ENCODE measurements around the gene TMTC4.

DNA sequence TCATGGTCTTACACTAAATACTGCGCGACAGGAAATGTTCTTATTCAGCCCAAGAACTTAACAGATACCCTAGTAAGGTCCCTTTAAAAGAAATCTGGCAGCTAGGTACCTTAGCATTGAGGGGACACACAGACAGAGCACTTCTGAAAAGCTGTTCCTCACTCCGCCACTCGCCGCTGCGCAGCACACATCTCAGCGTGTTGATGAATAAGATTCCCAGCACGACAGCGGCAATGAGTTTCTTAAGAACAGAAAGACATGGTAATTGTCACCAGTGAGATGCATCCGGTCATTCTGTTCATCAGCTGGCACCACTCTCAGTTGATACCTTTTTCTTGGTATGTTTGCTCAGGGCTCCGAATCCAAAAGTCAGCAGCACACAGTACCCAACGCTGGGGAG lies 39.9 kb downstream of the TMTC4 start:
- TF ChIP-seq OSR1 (CRISPR knock-in tag; IDR thresholded peaks at IDR 0.05) (no peak), ZNF70 (CRISPR knock-in tag; IDR thresholded peaks at IDR 0.05) (no peak), ZFP3 (CRISPR knock-in tag; IDR thresholded peaks at IDR 0.05) (no peak), CSDC2 (CRISPR knock-in tag; IDR thresholded peaks at IDR 0.05) (no peak), ESRRG (CRISPR knock-in tag; IDR thresholded peaks at IDR 0.05) (no peak), ZNF565 (CRISPR knock-in tag; conservative IDR thresholded peaks at IDR 0.05; ENCODE audit: low read depth) (no peak), ARNTL (CRISPR knock-in tag; IDR thresholded peaks at IDR 0.05; ENCODE audit: borderline replicate concordance, low read depth) (no peak)
- TF ChIP-seq, protein P1, sequence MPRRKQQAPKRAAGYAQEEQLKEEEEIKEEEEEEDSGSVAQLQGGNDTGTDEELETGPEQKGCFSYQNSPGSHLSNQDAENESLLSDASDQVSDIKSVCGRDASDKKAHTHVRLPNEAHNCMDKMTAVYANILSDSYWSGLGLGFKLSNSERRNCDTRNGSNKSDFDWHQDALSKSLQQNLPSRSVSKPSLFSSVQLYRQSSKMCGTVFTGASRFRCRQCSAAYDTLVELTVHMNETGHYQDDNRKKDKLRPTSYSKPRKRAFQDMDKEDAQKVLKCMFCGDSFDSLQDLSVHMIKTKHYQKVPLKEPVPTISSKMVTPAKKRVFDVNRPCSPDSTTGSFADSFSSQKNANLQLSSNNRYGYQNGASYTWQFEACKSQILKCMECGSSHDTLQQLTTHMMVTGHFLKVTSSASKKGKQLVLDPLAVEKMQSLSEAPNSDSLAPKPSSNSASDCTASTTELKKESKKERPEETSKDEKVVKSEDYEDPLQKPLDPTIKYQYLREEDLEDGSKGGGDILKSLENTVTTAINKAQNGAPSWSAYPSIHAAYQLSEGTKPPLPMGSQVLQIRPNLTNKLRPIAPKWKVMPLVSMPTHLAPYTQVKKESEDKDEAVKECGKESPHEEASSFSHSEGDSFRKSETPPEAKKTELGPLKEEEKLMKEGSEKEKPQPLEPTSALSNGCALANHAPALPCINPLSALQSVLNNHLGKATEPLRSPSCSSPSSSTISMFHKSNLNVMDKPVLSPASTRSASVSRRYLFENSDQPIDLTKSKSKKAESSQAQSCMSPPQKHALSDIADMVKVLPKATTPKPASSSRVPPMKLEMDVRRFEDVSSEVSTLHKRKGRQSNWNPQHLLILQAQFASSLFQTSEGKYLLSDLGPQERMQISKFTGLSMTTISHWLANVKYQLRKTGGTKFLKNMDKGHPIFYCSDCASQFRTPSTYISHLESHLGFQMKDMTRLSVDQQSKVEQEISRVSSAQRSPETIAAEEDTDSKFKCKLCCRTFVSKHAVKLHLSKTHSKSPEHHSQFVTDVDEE (CRISPR knock-in tag; IDR thresholded peaks at IDR 0.05) = no peak
- TF ChIP-seq, protein P2, sequence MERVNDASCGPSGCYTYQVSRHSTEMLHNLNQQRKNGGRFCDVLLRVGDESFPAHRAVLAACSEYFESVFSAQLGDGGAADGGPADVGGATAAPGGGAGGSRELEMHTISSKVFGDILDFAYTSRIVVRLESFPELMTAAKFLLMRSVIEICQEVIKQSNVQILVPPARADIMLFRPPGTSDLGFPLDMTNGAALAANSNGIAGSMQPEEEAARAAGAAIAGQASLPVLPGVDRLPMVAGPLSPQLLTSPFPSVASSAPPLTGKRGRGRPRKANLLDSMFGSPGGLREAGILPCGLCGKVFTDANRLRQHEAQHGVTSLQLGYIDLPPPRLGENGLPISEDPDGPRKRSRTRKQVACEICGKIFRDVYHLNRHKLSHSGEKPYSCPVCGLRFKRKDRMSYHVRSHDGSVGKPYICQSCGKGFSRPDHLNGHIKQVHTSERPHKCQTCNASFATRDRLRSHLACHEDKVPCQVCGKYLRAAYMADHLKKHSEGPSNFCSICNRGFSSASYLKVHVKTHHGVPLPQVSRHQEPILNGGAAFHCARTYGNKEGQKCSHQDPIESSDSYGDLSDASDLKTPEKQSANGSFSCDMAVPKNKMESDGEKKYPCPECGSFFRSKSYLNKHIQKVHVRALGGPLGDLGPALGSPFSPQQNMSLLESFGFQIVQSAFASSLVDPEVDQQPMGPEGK (CRISPR knock-in tag; IDR thresholded peaks at IDR 0.05; ENCODE audit: borderline replicate concordance) = no peak
- TF ChIP-seq, protein P3, sequence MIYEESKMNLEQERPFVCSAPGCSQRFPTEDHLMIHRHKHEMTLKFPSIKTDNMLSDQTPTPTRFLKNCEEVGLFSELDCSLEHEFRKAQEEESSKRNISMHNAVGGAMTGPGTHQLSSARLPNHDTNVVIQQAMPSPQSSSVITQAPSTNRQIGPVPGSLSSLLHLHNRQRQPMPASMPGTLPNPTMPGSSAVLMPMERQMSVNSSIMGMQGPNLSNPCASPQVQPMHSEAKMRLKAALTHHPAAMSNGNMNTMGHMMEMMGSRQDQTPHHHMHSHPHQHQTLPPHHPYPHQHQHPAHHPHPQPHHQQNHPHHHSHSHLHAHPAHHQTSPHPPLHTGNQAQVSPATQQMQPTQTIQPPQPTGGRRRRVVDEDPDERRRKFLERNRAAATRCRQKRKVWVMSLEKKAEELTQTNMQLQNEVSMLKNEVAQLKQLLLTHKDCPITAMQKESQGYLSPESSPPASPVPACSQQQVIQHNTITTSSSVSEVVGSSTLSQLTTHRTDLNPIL (CRISPR knock-in tag; IDR thresholded peaks at IDR 0.05; ENCODE audit: low read depth) = no peak
